Mammary epithelial cell (primary cell): ENCODE results near the gene CPM.

Experiments used
- CTCF ChIP-seq, 2 donors: IDR thresholded peaks in 1 of 2; conservative IDR thresholded peaks in 1 of 2; 2 replicates each; pipeline ENCODE4 v1.5.1; 2011 to 2012; ENCODE audit warnings: inconsistent platforms in 2 of 2, low read length in 2 of 2, mild to moderate bottlenecking in 2 of 2, control low read depth in 1 of 2, low read depth in 1 of 2; ENCODE audit not compliant: insufficient read depth in 1 of 2; ENCODE audit errors: extremely low read depth in 1 of 2
- EZH2 ChIP-seq: IDR thresholded peaks from 2 replicates; pipeline ENCODE4 v1.6.1; 2012; ENCODE audit warnings: low read length, inconsistent platforms, borderline replicate concordance

DNA sequence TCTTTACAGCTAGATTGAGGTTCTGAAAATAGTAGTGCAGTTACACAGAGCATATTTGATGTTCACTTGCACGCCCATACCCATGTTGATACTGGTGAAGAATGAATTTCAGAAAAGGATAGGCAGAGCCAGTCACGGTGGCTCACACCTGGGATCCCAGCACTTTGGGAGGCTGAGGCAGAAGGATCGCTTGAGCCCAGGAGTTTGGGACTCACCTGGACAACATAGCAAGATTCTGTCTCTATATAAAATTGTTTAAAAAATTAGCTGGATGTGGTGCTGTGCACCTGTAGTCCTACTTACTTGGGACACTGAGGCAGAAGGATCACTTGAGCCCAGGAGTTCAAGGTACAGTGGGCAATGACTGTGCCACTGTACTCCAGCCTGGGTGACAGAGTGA lies 68.4 kb downstream of the CPM start:
- TF ChIP-seq CTCF (conservative IDR thresholded peaks at IDR 0.05 in 1 of 2, IDR thresholded peaks at IDR 0.05 in 1 of 2; ENCODE audit: extremely low read depth in 1 of 2, insufficient read depth in 1 of 2, low read depth in 1 of 2, low read length in 2 of 2) (no peak), EZH2 (no peak)
